A549 (cell line): ENCODE results near the gene SLC25A3. TPM values are rescaled to one million over a fixed set of nuclear protein-coding genes. Genes with fewer than 3 reads are reported as not detected.

Source experiments
- ATAC-seq, 2 experiments: fragments of 200-7000 bp in 1 of 2; fragments of >200 bp in 1 of 2; cut with Nextera tagmentation in 1 of 2; cut with Tn5 transposase in 1 of 2; 3 replicates each; pipeline versions ENCODE4 v1.8.0 to v1.9.1; 2018 to 2020; ENCODE audit warnings: mild to moderate bottlenecking in 1 of 2, moderate library complexity in 1 of 2
- CTCF ChIA-PET: fragments of 300-600 bp; sonication (Branson Sonifier 250); formaldehyde crosslinking; extraction: SDS; loops from one replicate; lab custom pipeline; 2021; ENCODE audit warnings: antibody characterized with exemption, inconsistent platforms; lab: Yijun Ruan, JAX
- POLR2A ChIA-PET: fragments of 350-600 bp; formaldehyde crosslinking; extraction: SDS; loops from one replicate; lab custom pipeline; 2021; ENCODE audit warnings: antibody characterized with exemption, inconsistent platforms; lab: Yijun Ruan, JAX
- DNase-seq, 2 experiments: peaks; one replicate each; pipeline versions ENCODE4 v3.0.0 to v3.0.0-alpha.2; 2011 to 2016; ENCODE audit warnings: low read depth in 1 of 2, low spot score in 1 of 2
- FAIRE-seq: peaks from 2 replicates; lab custom pipeline; 2011; peaks lifted over from hg19 to GRCh38; lab: Jason Lieb, UNC
- H3K27ac ChIP-seq, 2 experiments: fragments of >200 bp; sonication (Bioruptor Twin); formaldehyde crosslinking; 3 replicates each; pipeline ENCODE4 v1.5.1; 2016 to 2017
- H3K4me1 ChIP-seq: fragments of >200 bp; sonication (Bioruptor Twin); formaldehyde crosslinking; 3 replicates; pipeline ENCODE4 v1.6.1; 2016
- H3K4me2 ChIP-seq: fragments of >200 bp; sonication (Bioruptor Twin); formaldehyde crosslinking; 3 replicates; pipeline ENCODE4 v1.6.1; 2016
- H3K4me3 ChIP-seq: fragments of >200 bp; sonication (Bioruptor Twin); formaldehyde crosslinking; 3 replicates; pipeline ENCODE4 v1.5.1; 2016
- H3K9me3 ChIP-seq: fragments of >200 bp; sonication (Bioruptor Twin); formaldehyde crosslinking; 3 replicates; pipeline ENCODE4 v1.6.1; 2016
- BCL3 ChIP-seq: fragments of >200 bp; sonication (Bioruptor Twin); formaldehyde crosslinking; IDR thresholded peaks from 3 replicates; pipeline ENCODE4 v1.6.1; 2016
- CBX8 ChIP-seq: fragments of 200-600 bp; sonication (generic); IDR thresholded peaks from 2 replicates; pipeline ENCODE4 v1.6.1; 2016
- CHD2 ChIP-seq: fragments of 150-350 bp; IDR thresholded peaks from 2 replicates; pipeline ENCODE4 v1.6.1; 2014; ENCODE audit warnings: low read length; ENCODE audit not compliant: partially characterized antibody
- CHD4 ChIP-seq: fragments of 200-600 bp; sonication (generic); IDR thresholded peaks from 2 replicates; pipeline ENCODE4 v1.6.1; 2016; ENCODE audit warnings: antibody characterized with exemption, mild to moderate bottlenecking, borderline replicate concordance
- EHMT2 ChIP-seq: fragments of 200-600 bp; sonication (generic); IDR thresholded peaks from 2 replicates; pipeline ENCODE4 v1.6.1; 2016; ENCODE audit warnings: antibody characterized with exemption, low read depth, mild to moderate bottlenecking, moderate library complexity
- FOXS1 ChIP-seq: fragments of 250-450 bp; sonication (Bioruptor Pico); IDR thresholded peaks from 2 replicates; pipeline ENCODE4 v1.5.0; 2020; ENCODE audit warnings: mild to moderate bottlenecking, moderate library complexity
- HOXA7 ChIP-seq: fragments of 250-450 bp; sonication (Bioruptor Pico); IDR thresholded peaks from 2 replicates; pipeline ENCODE4 v1.5.0; 2020; ENCODE audit warnings: mild to moderate bottlenecking, moderate library complexity
- HOXB13 ChIP-seq: fragments of 250-450 bp; sonication (Bioruptor Pico); IDR thresholded peaks from 2 replicates; pipeline ENCODE4 v1.5.0; 2020; ENCODE audit warnings: low read depth, mild to moderate bottlenecking, moderate library complexity
- JUNB ChIP-seq: fragments of >200 bp; sonication (Bioruptor Twin); formaldehyde crosslinking; IDR thresholded peaks from 2 replicates; pipeline ENCODE4 v1.6.1; 2016
- KDM5A ChIP-seq: fragments of 200-600 bp; sonication (generic); IDR thresholded peaks from 2 replicates; pipeline ENCODE4 v1.6.1; 2016; ENCODE audit warnings: antibody characterized with exemption, mild to moderate bottlenecking
- MYC ChIP-seq: IDR thresholded peaks from 2 replicates; pipeline ENCODE4 v1.6.1; 2012; ENCODE audit warnings: mild to moderate bottlenecking, inconsistent platforms, low read length, improper control_type of control experiment, borderline replicate concordance
- PHF8 ChIP-seq: fragments of 200-600 bp; sonication (generic); IDR thresholded peaks from 2 replicates; pipeline ENCODE4 v1.6.1; 2016; ENCODE audit warnings: low read depth, mild to moderate bottlenecking, antibody characterized with exemption, moderate library complexity, borderline replicate concordance
- POLR2A ChIP-seq: IDR thresholded peaks from 2 replicates; pipeline ENCODE4 v1.6.1; 2012; ENCODE audit warnings: mild to moderate bottlenecking, low read length
- RARB ChIP-seq: fragments of 250-450 bp; sonication (Bioruptor Pico); IDR thresholded peaks from 2 replicates; pipeline ENCODE4 v1.8.0; 2021; ENCODE audit warnings: mild to moderate bottlenecking, moderate library complexity
- RCOR1 ChIP-seq: fragments of 150-350 bp; IDR thresholded peaks from 2 replicates; pipeline ENCODE4 v1.6.1; 2014; ENCODE audit warnings: antibody characterized with exemption, low read length, low read depth
- REST ChIP-seq: fragments of 200-600 bp; sonication (generic); IDR thresholded peaks from 2 replicates; pipeline ENCODE4 v1.6.1; 2016; ENCODE audit warnings: antibody characterized with exemption, mild to moderate bottlenecking, moderate library complexity
- SMC3 ChIP-seq: fragments of >200 bp; sonication (Bioruptor Twin); formaldehyde crosslinking; IDR thresholded peaks from 3 replicates; pipeline ENCODE4 v1.6.1; 2018; ENCODE audit warnings: inconsistent platforms
- ZSCAN20 ChIP-seq: fragments of 250-450 bp; sonication (Bioruptor Pico); IDR thresholded peaks from 2 replicates; pipeline ENCODE4 v1.8.0; 2022; ENCODE audit warnings: mild to moderate bottlenecking, moderate library complexity
- polyA plus RNA-seq, 4 experiments: library from polyadenylated mRNA; depleted of rRNA in 3 of 4; stranded (reverse); fragments of >200 nt; fragmentation: RNase III in 1 of 4; extraction: RNeasy Plus Mini Kit Qiagen cat#74134 plus additional on column Dnase treatment in 1 of 4; gene quantifications; 2 replicates in 3 of 4; 3 replicates in 1 of 4; pipeline ENCODE4 v1.2.3, GENCODE V29; 2011 to 2017
- TF ChIP-seq, protein P1 (sequence below): fragments of 250-450 bp; sonication (Bioruptor Pico); IDR thresholded peaks from 2 replicates; pipeline ENCODE4 v1.5.0; 2021; ENCODE audit warnings: mild to moderate bottlenecking, moderate library complexity, borderline replicate concordance

The SLC25A3 gene
- polyA plus RNA-seq, 2 of the 4 experiments (the other 2 are of a cell fraction) = 790 to 1,232 TPM

- TF ChIP-seq FOXS1 (CRISPR knock-in tag) = no peak
- TF ChIP-seq POLR2A = peak; percentile 99
- TF ChIP-seq PHF8 = peak; percentile 83; the same call in 1 of the 2 replicates
- TF ChIP-seq RCOR1 = no peak
- no peak for TF ChIP-seq HOXB13 (CRISPR knock-in tag)
- no peak for TF ChIP-seq EHMT2
- TF ChIP-seq RARB (CRISPR knock-in tag) = no peak
- peak; percentile 25; the same call in 1 of the 2 replicates for TF ChIP-seq REST
- TF ChIP-seq BCL3 = peak; percentile 96
- TF ChIP-seq CHD4 = no peak
- TF ChIP-seq, all 56 proteins: peak for 18
Observed at GRCh38 chr12:98593351-98594049, at the start of gene SLC25A3 (continued).

GRCh38 chr12:98543701-98544100, 49.8 kb upstream of the SLC25A3 start:
- DNase-seq = no peak
- TF ChIP-seq MYC (no peak), CBX8 (no peak), KDM5A (no peak), SMC3 (no peak), FOXS1 (CRISPR knock-in tag) (no peak), HOXA7 (CRISPR knock-in tag) (no peak), CHD2 (no peak), ZSCAN20 (no peak), JUNB (no peak)
- TF ChIP-seq, protein P1, sequence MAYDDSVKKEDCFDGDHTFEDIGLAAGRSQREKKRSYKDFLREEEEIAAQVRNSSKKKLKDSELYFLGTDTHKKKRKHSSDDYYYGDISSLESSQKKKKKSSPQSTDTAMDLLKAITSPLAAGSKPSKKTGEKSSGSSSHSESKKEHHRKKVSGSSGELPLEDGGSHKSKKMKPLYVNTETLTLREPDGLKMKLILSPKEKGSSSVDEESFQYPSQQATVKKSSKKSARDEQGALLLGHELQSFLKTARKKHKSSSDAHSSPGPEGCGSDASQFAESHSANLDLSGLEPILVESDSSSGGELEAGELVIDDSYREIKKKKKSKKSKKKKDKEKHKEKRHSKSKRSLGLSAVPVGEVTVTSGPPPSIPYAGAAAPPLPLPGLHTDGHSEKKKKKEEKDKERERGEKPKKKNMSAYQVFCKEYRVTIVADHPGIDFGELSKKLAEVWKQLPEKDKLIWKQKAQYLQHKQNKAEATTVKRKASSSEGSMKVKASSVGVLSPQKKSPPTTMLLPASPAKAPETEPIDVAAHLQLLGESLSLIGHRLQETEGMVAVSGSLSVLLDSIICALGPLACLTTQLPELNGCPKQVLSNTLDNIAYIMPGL (CRISPR knock-in tag) = no peak
- H3K4me2 ChIP-seq = no peak overlapping the region
- H3K4me3 ChIP-seq = no peak overlapping the region
- ATAC-seq = no peak
- no peaks in the 10 kb centered on the region for H3K9me3 ChIP-seq
- H3K4me1 ChIP-seq = no peaks in the 10 kb centered on the region
- ChIA-PET CTCF (interaction anchor here (0.8 to 2.3 kb wide), 4 partner anchors 11 to 49 kb away, joined by 4 to 6 read pairs (median 5); partner anchors contain the start of gene SLC25A3), POLR2A (no interaction called here)
- H3K27ac ChIP-seq = no peak overlapping the region
- peak; percentile 79 for FAIRE-seq
